KOPT-K1 (cell line): ENCODE results near the gene GALNT18.

Source experiments
- H3K27ac ChIP-seq: fragments of 200-600 bp; sonication (generic); 2 replicates; pipeline ENCODE4 v1.5.1; 2016; ENCODE audit warnings: antibody characterized with exemption, mild to moderate bottlenecking, low read depth, low read length; ENCODE audit not compliant: poor library complexity, severe bottlenecking
- H3K36me3 ChIP-seq: fragments of 200-600 bp; sonication (generic); 2 replicates; pipeline ENCODE4 v1.5.1; 2017; ENCODE audit warnings: antibody characterized with exemption, mild to moderate bottlenecking, low read length, moderate library complexity; ENCODE audit not compliant: insufficient read depth
- H3K9me3 ChIP-seq: fragments of 200-600 bp; sonication (generic); 2 replicates; pipeline ENCODE4 v1.5.1; 2017; ENCODE audit warnings: antibody characterized with exemption, low read length, mild to moderate bottlenecking; ENCODE audit not compliant: insufficient read depth, poor library complexity, severe bottlenecking

The GALNT18 gene

GRCh38 chr11:11416917-11417316 lies 204.9 kb downstream of the GALNT18 start:
- Histone ChIP-seq H3K27ac (no peak overlapping the region), H3K9me3 (no peaks in the 10 kb centered on the region), H3K36me3 (no peaks in the 10 kb centered on the region)

DNA sequence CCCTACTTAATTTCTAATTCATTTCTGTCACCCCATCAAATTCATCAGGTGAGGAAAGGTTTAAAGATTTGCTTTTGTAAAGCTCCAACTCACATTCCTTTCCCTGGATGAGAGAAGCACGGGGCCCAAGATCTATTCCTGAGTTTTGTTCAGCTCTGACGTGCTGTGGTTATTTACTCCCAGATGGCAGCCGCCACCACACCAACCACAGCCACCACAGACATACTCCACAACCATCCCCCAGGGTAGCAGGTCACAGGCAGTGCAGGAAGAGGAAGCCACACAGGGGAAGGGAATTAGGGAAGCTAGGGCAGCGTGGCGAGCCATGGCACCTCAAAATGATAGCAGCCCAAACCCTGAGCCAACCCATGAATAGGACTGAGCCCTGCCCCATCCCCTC lies 205.3 kb downstream of the GALNT18 start:
- Histone ChIP-seq H3K36me3 (no peaks in the 10 kb centered on the region), H3K27ac (no peak overlapping the region), H3K9me3 (no peaks in the 10 kb centered on the region)

DNA sequence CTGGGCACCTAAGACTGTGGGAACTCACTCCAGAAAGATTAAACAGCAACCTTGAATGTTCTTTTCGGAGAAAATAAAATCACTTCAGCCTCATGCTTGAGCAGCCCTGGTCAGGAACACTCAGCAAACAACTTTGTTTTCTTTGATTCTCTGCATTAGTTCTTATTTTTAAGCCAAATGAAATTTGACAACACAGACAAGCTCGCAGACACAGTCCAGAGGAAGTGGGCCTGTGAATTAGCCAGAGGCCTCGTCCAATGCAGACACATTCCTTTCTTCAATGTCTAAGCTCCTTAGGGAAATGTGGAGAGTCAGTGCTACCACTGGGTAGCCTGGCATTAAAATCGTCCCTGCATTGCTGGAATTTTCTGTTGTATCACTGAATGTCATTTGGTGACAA lies 205.9 kb downstream of the GALNT18 start:
- no peak overlapping the region for H3K27ac ChIP-seq
- H3K9me3 ChIP-seq: no peaks in the 10 kb centered on the region
- no peaks in the 10 kb centered on the region for H3K36me3 ChIP-seq

GRCh38 chr11:11414996-11415395 lies 206.8 kb downstream of the GALNT18 start:
- H3K36me3 ChIP-seq: no peaks in the 10 kb centered on the region
- H3K9me3 ChIP-seq: no peaks in the 10 kb centered on the region
- no peak overlapping the region for H3K27ac ChIP-seq

- no peak overlapping the region for H3K27ac ChIP-seq
- H3K9me3 ChIP-seq: no peaks in the 10 kb centered on the region
- no peaks in the 10 kb centered on the region for H3K36me3 ChIP-seq
These were observed 208.0 kb downstream of the GALNT18 start for GRCh38 chr11:11413776-11414175.

DNA sequence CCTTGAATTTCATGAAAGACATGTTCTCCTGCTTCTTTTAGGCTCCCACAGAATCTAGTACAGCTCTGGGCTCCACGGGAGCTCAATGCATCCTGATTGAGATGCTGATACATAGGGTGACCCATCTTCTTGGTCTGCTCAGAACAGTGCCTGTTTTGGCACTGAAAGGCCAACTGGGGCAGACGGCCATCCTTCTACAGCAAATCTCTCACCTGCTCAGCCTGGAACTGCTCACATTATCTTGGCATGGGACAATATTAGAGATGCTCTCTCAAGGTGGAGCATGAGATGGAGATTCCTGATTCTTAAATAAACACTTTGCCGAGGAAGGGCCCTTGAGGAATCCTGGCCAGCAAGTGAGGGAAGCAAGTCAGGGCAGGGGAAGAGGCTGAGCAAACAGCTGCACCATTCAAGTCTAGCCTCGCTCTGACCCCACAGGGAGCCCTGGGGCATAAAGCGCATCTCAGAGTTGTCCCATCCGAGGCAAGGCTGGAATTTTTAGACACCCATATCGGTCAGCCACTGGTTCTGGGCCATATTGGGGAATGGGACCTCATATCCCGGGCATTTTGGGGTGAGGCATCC lies 210.3 kb downstream of the GALNT18 start:
- no peak overlapping the region for H3K27ac ChIP-seq
- no peaks in the 10 kb centered on the region for H3K9me3 ChIP-seq
- H3K36me3 ChIP-seq: no peaks in the 10 kb centered on the region

DNA sequence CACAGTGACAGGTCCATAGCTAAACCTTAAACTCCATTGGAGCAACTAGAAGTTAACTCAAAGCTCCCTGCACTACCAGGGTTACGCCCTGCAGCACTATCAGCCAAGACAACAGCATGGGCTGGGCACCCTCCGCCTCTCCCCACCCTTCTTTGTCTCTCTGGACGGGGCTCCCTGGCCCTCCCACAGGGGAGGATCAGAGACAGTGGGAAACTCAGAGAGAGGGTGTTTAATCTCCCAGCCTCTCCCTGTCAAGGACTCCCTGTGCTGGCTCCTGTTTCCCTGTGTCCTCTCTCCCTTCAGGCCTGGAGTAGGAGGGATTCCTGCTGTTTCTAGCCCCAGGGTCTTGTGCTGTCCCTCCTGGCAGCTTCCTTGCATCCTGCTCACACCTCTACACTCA lies 211.9 kb downstream of the GALNT18 start:
- no peak overlapping the region for H3K27ac ChIP-seq
- no peaks in the 10 kb centered on the region for H3K9me3 ChIP-seq
- no peaks in the 10 kb centered on the region for H3K36me3 ChIP-seq

DNA sequence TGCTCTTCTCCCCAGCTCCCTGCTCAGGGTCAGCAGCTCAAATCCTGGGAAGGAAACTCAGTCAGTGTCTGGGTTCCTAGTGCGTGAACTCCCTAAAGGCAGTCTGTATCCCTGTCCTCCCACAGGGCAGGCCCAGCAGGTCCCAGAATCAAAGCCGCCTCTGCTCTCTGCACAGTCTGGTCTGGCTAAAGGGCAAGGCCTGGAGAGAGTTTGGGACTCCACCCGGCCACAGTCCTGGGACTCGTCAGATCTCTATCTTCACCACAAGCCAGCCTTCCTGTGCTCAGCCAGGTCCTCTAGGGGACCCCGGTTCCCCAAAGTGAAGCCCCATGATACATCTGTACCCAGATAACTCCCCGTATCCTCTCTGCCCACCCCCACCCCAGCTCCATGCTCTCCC lies 212.6 kb downstream of the GALNT18 start:
- Histone ChIP-seq H3K36me3 (no peaks in the 10 kb centered on the region), H3K27ac (no peak overlapping the region), H3K9me3 (no peaks in the 10 kb centered on the region)

GRCh38 chr11:11408436-11409221 lies 213.2 kb downstream of the GALNT18 start:
- Histone ChIP-seq H3K36me3 (no peaks in the 10 kb centered on the region), H3K27ac (no peak overlapping the region), H3K9me3 (no peaks in the 10 kb centered on the region)

DNA sequence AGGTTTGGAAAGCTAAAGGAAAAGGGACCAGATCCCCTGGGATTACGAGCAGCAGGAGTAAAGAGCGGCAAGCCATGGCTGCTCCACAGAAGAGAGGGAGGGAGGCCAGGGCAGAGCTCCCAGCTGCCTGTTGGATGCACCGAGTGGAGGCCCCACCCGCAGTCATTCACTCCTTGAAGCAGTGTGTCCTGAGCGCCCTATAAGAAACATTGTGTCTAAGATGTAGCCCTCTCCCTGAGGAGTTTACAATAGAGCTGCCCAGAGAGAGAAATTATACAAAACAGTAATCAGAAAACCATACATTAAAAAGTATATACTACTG lies 214.1 kb downstream of the GALNT18 start:
- no peak overlapping the region for H3K27ac ChIP-seq
- no peaks in the 10 kb centered on the region for H3K9me3 ChIP-seq
- no peaks in the 10 kb centered on the region for H3K36me3 ChIP-seq

- Histone ChIP-seq H3K36me3 (no peaks in the 10 kb centered on the region), H3K9me3 (no peaks in the 10 kb centered on the region), H3K27ac (no peak overlapping the region)
These were observed 214.6 kb downstream of the GALNT18 start for GRCh38 chr11:11407065-11407762.

DNA sequence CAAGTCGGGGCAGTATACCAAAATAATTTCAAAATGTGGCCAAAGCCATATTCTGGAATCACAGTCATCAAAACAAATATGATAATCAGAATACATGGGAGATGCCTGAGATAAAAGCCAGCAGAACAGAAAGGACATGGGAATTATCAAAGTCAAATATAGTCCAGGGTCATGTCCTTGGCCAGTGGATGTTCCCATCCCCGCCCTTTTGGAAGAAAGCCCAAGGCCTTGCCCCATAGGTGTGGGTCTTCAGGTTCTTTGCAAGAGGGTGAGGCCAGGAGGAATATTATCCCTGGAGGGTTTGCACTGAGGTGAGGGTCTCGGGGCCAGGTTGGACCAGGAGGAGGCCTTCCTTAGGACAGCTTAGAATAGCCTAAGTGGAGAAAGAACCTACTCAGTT lies 215.2 kb downstream of the GALNT18 start:
- H3K36me3 ChIP-seq: no peaks in the 10 kb centered on the region
- no peak overlapping the region for H3K27ac ChIP-seq
- H3K9me3 ChIP-seq: no peaks in the 10 kb centered on the region

DNA sequence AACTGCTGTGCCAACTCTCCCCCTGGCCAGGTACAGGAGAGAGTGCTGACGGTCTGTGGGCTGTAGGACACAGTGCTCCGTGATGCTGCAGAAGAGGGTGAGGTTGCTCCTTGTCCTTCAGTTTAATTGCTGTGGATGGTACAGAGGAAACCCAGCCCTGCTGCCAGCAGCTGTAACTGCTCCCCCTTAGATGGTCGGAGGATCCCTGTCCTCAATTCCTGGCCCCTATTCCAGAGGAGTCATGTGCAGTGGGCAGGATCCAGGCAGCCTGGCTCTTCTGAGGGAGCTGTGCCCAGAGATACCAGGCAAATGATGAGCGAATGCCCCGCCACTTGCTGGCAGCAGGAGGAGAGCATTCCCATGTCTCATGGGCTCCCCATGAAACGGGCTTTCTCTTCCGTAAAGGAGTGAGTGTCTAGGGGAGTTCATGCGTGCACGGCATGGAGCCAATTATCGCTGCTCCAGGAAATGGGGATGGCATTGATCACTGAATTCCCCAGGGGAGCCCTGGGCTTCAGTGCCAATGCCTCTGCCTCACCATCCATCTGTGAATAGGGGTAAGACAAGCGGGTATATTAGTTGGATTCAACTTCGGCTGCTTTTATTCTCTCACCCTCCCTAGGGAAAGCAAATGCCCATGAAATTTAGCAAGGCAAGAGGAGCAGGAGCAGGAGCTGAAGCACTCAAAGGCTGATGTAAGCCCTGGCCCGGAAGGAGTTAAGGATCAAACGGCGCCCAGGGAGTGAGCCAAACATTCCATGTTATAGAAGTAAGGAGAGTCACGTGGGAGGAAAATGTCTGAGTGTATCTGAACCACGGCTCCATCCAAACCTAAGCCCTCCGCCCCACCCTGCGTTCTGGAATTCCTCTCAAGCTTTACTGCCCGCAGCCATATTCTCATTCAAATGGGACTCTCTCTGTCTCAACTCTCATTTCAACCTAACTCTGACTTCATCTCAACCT lies 217.8 kb downstream of the GALNT18 start:
- no peaks in the 10 kb centered on the region for H3K36me3 ChIP-seq
- H3K9me3 ChIP-seq: no peaks in the 10 kb centered on the region
- no peak overlapping the region for H3K27ac ChIP-seq

DNA sequence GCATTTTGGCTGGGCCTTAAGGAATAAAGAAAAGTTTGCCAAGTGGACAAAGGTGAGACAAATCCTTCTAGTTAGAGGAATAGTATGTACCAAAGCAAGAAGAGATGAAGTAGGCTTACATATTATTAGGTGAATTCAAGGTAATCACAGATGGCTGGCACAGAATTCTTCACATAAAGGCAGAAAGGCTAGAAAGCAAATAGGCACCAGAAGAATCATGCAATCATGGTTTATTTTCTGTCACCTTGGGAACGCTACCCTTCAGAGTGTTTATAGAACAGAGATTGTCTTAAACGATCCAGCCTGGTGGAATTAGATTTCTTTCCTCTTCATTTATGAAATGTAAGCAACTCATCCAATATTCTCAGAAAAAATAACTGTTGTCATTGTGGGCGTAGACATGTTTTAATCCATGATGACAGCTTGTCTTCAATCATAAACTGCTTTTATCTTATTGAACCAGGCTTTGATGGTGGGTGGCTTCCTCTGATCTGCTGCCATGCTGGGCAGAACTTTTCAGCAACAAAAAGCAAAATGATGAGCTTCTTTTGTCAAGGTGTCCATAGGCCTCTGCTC lies 219.8 kb downstream of the GALNT18 start:
- Histone ChIP-seq H3K36me3 (no peaks in the 10 kb centered on the region), H3K27ac (no peak overlapping the region), H3K9me3 (no peaks in the 10 kb centered on the region)
